GM21825 (cell line): ENCODE measurements around the gene CMSS1.

Experiments
- ATAC-seq: cut with Tn5 transposase; IDR thresholded peaks from one replicate; pipeline ENCODE4 v1.9.1; 2021; ENCODE audit warnings: mild to moderate bottlenecking, moderate library complexity; ENCODE audit not compliant: unreplicated experiment

CMSS1 gene

GRCh38 chr3:99817437-99818240, at the start of gene CMSS1:
TSS of gene CMSS1 (plus strand) at chr3:99817862.
- ATAC-seq: peak; percentile 98

GRCh38 chr3:99768126-99768525, 49.5 kb upstream of the CMSS1 start:
- no peak for ATAC-seq

- ATAC-seq: no peak
Measured at GRCh38 chr3:99768808-99769501, 48.7 kb upstream of the CMSS1 start.

- no peak for ATAC-seq
Measured at GRCh38 chr3:99772171-99772570, 45.5 kb upstream of the CMSS1 start.

GRCh38 chr3:99772671-99773070, 45.0 kb upstream of the CMSS1 start:
- no peak for ATAC-seq

GRCh38 chr3:99774467-99774866, 43.2 kb upstream of the CMSS1 start:
- ATAC-seq: peak; percentile 93

GRCh38 chr3:99776516-99777209, 41.0 kb upstream of the CMSS1 start:
- no peak for ATAC-seq

- ATAC-seq: no peak
Measured at GRCh38 chr3:99777210-99777549, 40.5 kb upstream of the CMSS1 start.

GRCh38 chr3:99777708-99778107, 40.0 kb upstream of the CMSS1 start:
- ATAC-seq: no peak

GRCh38 chr3:99780749-99781148, 36.9 kb upstream of the CMSS1 start:
- ATAC-seq: no peak

- no peak for ATAC-seq
Measured at GRCh38 chr3:99781761-99782160, 35.9 kb upstream of the CMSS1 start.

GRCh38 chr3:99783011-99783573, 34.6 kb upstream of the CMSS1 start:
- no peak for ATAC-seq

GRCh38 chr3:99789011-99789721, 28.5 kb upstream of the CMSS1 start:
- peak; percentile 88 for ATAC-seq

- ATAC-seq: no peak
Measured at GRCh38 chr3:99794485-99794884, 23.2 kb upstream of the CMSS1 start.

- ATAC-seq: no peak
Measured at GRCh38 chr3:99795573-99795972, 22.1 kb upstream of the CMSS1 start.

GRCh38 chr3:99799422-99799821, 18.2 kb upstream of the CMSS1 start:
- no peak for ATAC-seq

- ATAC-seq: no peak
Measured at GRCh38 chr3:99803297-99803696, 14.4 kb upstream of the CMSS1 start.

GRCh38 chr3:99805160-99805559, 12.5 kb upstream of the CMSS1 start:
- ATAC-seq: no peak

- no peak for ATAC-seq
Measured at GRCh38 chr3:99808163-99808794, 9.4 kb upstream of the CMSS1 start.

- no peak for ATAC-seq
Measured at GRCh38 chr3:99809565-99809964, 8.1 kb upstream of the CMSS1 start.
